Esophagus (tissue), 2 donors: ENCODE results near the gene MTAP. TPM values are rescaled to one million over a fixed set of nuclear protein-coding genes. Genes with fewer than 3 reads are reported as not detected.

Experiments used
- H3K27ac ChIP-seq, 2 donors: one replicate each; pipeline ENCODE4 v1.5.1; 2013; ENCODE audit warnings: low read depth in 2 of 2, mild to moderate bottlenecking in 2 of 2, inconsistent platforms in 1 of 2, low read length in 1 of 2, moderate library complexity in 1 of 2
- H3K27me3 ChIP-seq, 2 donors: one replicate each; pipeline ENCODE4 v1.6.1; 2013; ENCODE audit warnings: low read length in 2 of 2, control low read depth in 1 of 2, mild to moderate bottlenecking in 1 of 2; ENCODE audit not compliant: insufficient read depth in 2 of 2, control insufficient read depth in 1 of 2
- H3K36me3 ChIP-seq, 2 donors: one replicate each; pipeline ENCODE4 v1.6.1; 2013; ENCODE audit warnings: low read length in 1 of 2; ENCODE audit not compliant: control insufficient read depth in 2 of 2, insufficient read depth in 2 of 2
- H3K4me1 ChIP-seq, 2 donors: one replicate each; pipeline ENCODE4 v1.6.1; 2013; ENCODE audit warnings: low read length in 1 of 2; ENCODE audit not compliant: control insufficient read depth in 2 of 2, insufficient read depth in 2 of 2
- H3K4me3 ChIP-seq, 2 donors: one replicate each; pipeline ENCODE4 v1.5.1; 2013; ENCODE audit warnings: low read length in 2 of 2, mild to moderate bottlenecking in 2 of 2, low read depth in 1 of 2, moderate library complexity in 1 of 2
- H3K9me3 ChIP-seq, 2 donors: one replicate each; pipeline ENCODE4 v1.6.1; 2013; ENCODE audit warnings: mild to moderate bottlenecking in 2 of 2, low read depth in 1 of 2, low read length in 1 of 2, moderate library complexity in 1 of 2; ENCODE audit not compliant: control insufficient read depth in 2 of 2, insufficient read depth in 1 of 2
- WGBS, 2 donors: extraction: QIAGEN DNeasy Blood & Tissue Kit; methylation state at CpG; one replicate each; pipeline ENCODE4 v1.1.7; 2013; 5-methylcytosine and 5-hydroxymethylcytosine counted together
- polyA plus RNA-seq, 2 donors: library from polyadenylated mRNA; stranded (reverse); fragments of 200-250 nt; gene quantifications; one replicate each; pipeline ENCODE4 v1.2.3, GENCODE V29; 2013
- donor health status: healthy with polysubstance abuse.
- donor health status: Bipolar disorder and iron deficiency.

The MTAP gene
- polyA plus RNA-seq, 2 donors = 11.5 to 14.9 TPM

GRCh38 chr9:21968331-21969010 is 166.0 kb downstream of the MTAP start:
- H3K27ac ChIP-seq = no peak overlapping the region
- H3K36me3 ChIP-seq = no peaks in the 10 kb centered on the region
- H3K9me3 ChIP-seq = peaks cover 0 to 8% of the 10 kb centered on the region in 2 donors
- peaks cover 10 to 42% of the 10 kb centered on the region in 2 donors for H3K27me3 ChIP-seq
- peaks cover 2 to 9% of the 10 kb centered on the region in 2 donors for H3K4me1 ChIP-seq
- no peak overlapping the region for H3K4me3 ChIP-seq
- 11 to 13% methylated on average over 41 of the region's 41 CpGs for WGBS, 2 donors

GRCh38 chr9:21969011-21969940 is 166.8 kb downstream of the MTAP start:
- peaks cover 3 to 9% of the 10 kb centered on the region in 2 donors for H3K4me1 ChIP-seq
- 12 to 15% methylated on average over 28 of the region's 28 CpGs for WGBS, 2 donors

GRCh38 chr9:21969951-21970799 is 167.7 kb downstream of the MTAP start:
- Histone ChIP-seq H3K4me1 (peaks cover 5 to 10% of the 10 kb centered on the region in 2 donors), H3K27ac (no peak overlapping the region), H3K27me3 (peaks cover 10 to 50% of the 10 kb centered on the region in 2 donors), H3K36me3 (no peaks in the 10 kb centered on the region), H3K9me3 (peaks cover 0 to 8% of the 10 kb centered on the region in 2 donors), H3K4me3 (no peak overlapping the region)
- WGBS, 2 donors = 18 to 27% methylated on average over 24 of the region's 24 CpGs

More at GRCh38 chr9:21969011-21969940, 166.8 kb downstream of the MTAP start:
- no peaks in the 10 kb centered on the region for H3K36me3 ChIP-seq
- peaks cover 10 to 43% of the 10 kb centered on the region in 2 donors for H3K27me3 ChIP-seq
- peaks cover 0 to 8% of the 10 kb centered on the region in 2 donors for H3K9me3 ChIP-seq
- H3K4me3 ChIP-seq = no peak overlapping the region
- no peak overlapping the region for H3K27ac ChIP-seq

- WGBS, 2 donors = 16 to 17% methylated on average over 44 to 45 of the region's 45 CpGs
- Histone ChIP-seq H3K4me3 (no peak overlapping the region), H3K27me3 (peaks cover 10 to 53% of the 10 kb centered on the region in 2 donors), H3K27ac (no peak overlapping the region), H3K4me1 (peaks cover 0 to 8% of the 10 kb centered on the region in 2 donors), H3K36me3 (no peaks in the 10 kb centered on the region), H3K9me3 (peaks cover 0 to 8% of the 10 kb centered on the region in 2 donors)
Measured at GRCh38 chr9:21970800-21971640, 168.6 kb downstream of the MTAP start.

GRCh38 chr9:21972361-21972760 is 169.9 kb downstream of the MTAP start:
- Histone ChIP-seq H3K36me3 (no peaks in the 10 kb centered on the region), H3K4me3 (no peak overlapping the region), H3K27me3 (peaks cover 10 to 51% of the 10 kb centered on the region in 2 donors), H3K9me3 (peaks cover 0 to 8% of the 10 kb centered on the region in 2 donors), H3K4me1 (peaks cover 0 to 8% of the 10 kb centered on the region in 2 donors), H3K27ac (no peak overlapping the region)

GRCh38 chr9:21974343-21974721 is 171.9 kb downstream of the MTAP start:
- H3K4me3 ChIP-seq = peak overlapping the region; percentile 40 to 67
- H3K36me3 ChIP-seq = no peaks in the 10 kb centered on the region
- WGBS, 2 donors = 7% methylated on average over 21 of the region's 21 CpGs
- peaks cover 0 to 8% of the 10 kb centered on the region in 2 donors for H3K4me1 ChIP-seq
- H3K9me3 ChIP-seq = peaks cover 0 to 8% of the 10 kb centered on the region in 2 donors
- H3K27me3 ChIP-seq = peaks cover 10 to 40% of the 10 kb centered on the region in 2 donors
- no peak overlapping the region for H3K27ac ChIP-seq

GRCh38 chr9:21974722-21975409 is 172.4 kb downstream of the MTAP start:
- Histone ChIP-seq H3K4me1 (peaks cover 0 to 8% of the 10 kb centered on the region in 2 donors), H3K4me3 (peak overlapping the region; percentile 40 to 67), H3K36me3 (no peaks in the 10 kb centered on the region), H3K27me3 (peaks cover 9 to 41% of the 10 kb centered on the region in 2 donors), H3K9me3 (peaks cover 0 to 8% of the 10 kb centered on the region in 2 donors), H3K27ac (no peak overlapping the region)
- 1% methylated on average over 47 to 51 of the region's 51 CpGs for WGBS, 2 donors

- Histone ChIP-seq H3K27me3 (peaks cover 3 to 27% of the 10 kb centered on the region in 2 donors), H3K27ac (no peak overlapping the region), H3K36me3 (no peaks in the 10 kb centered on the region), H3K4me1 (peaks cover 0 to 8% of the 10 kb centered on the region in 2 donors), H3K9me3 (no peaks in the 10 kb centered on the region), H3K4me3 (no peak overlapping the region)
- WGBS, 2 donors = 30 to 31% methylated on average over 19 of the region's 19 CpGs
Measured at GRCh38 chr9:21976334-21976875, 174.0 kb downstream of the MTAP start.
